GM12873 (cell line): ENCODE measurements around the gene KCNK17.

Source experiments
- TF ChIP-seq, protein P1 (sequence below): IDR thresholded peaks from 2 replicates; pipeline ENCODE4 v1.5.1; 2012; ENCODE audit warnings: low read depth, mild to moderate bottlenecking, moderate library complexity, low read length, control low read depth; ENCODE audit not compliant: insufficient read depth; ENCODE audit errors: missing control alignments

Gene KCNK17

DNA sequence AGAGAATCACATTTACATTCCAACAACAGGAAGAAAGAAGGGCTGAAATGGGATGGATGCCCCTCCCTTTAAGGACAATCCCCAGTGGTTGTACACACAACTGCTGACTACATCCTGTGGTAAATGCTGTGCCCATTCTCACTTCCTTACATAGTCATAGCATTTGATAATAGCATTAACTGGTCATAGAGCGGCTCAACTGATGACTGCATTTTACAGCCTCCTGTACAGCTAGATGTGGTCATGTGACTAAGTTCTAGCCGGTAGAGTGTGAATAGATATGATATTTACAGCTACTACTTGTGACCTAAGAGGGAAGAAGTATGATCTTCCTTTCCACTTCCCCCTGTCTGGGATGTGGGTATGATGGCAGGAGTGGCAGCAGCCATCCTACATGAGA lies 24.7 kb downstream of the KCNK17 start:
- TF ChIP-seq, protein P1, sequence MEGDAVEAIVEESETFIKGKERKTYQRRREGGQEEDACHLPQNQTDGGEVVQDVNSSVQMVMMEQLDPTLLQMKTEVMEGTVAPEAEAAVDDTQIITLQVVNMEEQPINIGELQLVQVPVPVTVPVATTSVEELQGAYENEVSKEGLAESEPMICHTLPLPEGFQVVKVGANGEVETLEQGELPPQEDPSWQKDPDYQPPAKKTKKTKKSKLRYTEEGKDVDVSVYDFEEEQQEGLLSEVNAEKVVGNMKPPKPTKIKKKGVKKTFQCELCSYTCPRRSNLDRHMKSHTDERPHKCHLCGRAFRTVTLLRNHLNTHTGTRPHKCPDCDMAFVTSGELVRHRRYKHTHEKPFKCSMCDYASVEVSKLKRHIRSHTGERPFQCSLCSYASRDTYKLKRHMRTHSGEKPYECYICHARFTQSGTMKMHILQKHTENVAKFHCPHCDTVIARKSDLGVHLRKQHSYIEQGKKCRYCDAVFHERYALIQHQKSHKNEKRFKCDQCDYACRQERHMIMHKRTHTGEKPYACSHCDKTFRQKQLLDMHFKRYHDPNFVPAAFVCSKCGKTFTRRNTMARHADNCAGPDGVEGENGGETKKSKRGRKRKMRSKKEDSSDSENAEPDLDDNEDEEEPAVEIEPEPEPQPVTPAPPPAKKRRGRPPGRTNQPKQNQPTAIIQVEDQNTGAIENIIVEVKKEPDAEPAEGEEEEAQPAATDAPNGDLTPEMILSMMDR = no peak

DNA sequence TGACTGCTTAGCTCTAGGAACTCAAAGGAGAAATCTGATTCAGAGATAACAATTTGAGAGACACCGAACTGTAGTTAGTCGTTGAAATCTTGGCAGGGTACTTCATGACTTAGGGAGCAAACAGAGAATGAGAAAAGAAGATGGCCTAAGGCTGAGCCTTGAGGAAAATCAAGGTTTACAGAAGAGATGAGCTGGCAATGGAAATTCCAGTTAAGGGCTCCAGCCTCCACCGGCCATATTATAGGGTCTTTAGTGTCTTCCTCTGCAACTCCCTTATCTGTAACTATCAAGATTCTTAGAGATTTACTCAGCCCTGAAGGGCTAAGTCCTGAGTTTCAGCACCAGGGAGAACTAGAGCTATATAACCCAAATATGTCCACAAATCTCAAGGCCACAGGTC lies 26.6 kb downstream of the KCNK17 start:
- TF ChIP-seq, protein P1 = no peak

DNA sequence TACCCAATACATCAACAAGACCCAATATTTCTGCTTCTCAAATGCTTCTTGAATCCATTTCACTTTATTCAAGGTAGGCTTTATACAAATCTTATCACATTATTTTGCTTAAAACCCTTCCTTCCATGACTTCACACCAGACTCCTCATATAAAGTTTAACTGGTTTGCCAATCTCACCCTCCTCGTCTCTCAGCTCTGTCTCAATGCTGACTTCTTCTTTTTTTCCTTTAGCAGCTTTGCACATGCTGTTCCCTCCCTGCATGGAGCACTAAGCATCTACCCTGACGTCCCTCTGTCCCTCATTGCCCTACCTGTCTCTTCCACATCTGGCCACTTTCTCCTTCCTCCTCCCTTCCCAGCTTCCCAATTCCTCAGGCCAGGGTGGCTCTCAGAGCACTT lies 31.4 kb downstream of the KCNK17 start:
- TF ChIP-seq, protein P1 = no peak

DNA sequence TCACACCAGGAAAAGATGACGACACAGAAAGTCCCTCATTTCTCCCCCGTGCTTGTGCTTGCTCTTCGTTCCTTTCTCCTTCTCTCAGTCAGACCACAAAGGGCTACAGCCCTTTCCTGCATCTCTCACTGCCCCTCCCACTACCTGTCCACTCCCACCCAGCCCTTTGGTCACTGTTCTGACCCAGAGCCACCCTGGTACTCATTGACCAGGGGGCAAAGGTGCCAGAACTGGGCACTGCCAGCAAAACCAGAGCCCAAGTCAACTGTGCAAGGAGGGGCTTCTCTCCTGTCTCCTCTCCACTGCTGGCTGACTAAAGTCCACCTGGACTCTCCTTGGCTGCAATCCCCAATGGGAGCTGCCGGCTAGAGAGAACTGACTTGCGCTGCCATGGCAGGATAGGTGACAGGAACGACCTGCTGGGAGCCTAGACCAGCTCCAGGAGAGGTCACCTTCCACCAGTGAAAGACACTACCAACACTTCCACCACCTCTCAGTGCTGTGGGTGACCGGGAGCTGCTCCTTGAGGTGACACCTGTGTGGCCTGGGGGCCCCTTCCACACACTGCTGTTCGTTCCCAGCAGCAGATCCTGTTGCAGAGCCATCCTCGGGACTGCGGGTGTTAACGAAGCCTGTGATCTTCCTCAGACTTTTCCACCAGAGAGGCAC lies 32.8 kb downstream of the KCNK17 start:
- TF ChIP-seq, protein P1 = no peak

DNA sequence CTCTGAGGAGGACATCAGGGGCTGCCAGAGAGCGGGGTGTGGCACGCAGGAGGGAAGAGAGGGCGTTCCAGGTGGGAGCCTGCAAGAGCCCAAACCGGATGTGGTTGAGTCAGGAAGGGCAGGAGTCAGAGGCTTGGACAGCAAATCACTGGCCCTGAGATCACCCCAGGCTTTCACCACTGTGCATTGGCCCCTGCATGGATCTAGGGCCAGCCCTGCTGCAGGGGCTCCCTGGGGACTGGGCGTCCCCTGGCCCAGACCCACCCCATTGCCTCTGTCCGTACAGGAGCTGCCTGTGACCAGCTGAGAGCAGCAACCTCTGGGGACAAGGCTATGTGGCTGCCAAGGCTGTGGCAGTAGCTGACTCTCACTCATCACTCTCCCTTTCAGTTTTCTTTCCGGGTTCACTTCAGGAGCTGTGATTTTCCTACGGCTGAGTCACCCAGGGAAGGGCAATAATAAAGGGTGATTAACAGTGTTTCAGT lies 33.9 kb downstream of the KCNK17 start:
- TF ChIP-seq, protein P1 = no peak

DNA sequence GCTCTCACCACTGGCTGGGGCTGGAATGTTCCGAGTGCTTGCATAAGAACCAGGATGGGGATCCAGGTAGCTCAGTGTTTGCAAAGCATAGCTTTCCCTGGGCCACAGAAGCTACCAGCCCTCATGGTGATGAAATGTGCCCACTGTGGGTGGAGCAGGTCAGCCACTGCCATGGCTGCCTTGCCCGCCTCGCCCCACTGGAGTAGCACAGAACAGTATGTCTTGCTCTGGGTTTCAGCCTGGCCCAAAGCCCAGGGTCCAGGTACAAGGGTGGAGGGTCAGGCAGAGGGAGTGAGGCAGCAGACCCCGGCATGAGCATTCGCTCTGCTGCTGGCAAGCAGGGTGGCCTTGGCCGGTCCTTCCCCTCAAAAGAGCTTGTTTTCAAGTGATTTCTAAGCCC lies 34.7 kb downstream of the KCNK17 start:
- TF ChIP-seq, protein P1 = no peak

DNA sequence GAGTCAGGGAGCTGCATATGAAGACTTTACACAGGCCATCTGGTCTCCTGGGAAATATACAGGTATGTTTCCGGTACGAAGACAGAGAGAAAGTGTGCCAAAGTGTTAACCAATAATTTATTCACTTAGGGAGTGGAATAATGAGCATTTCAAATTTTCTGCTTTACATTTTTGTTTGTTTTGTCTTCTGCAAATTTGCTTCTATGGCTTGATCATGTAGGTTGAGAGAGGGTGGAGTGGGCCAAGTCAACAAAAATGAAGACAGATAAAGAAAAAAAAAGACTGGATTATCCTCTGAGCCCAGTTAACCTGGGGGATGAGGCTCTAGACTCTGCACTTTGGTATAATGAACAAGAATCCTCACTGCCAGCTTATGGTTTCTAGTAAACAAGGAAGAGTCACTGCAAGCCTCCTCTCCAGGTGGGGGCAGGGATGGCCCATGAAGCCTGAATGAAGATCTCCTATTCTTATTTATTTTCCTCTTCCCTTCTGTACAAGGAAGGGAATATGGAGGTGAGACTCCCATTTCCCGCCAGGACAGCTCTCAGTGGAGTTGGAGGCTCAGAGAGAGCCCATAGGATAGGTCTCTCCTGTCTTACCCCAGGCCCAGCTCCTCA lies 37.7 kb downstream of the KCNK17 start:
- TF ChIP-seq, protein P1 = no peak
